HepG2 (cell line): Measurements from ENCODE around the gene TM2D1. TPM values are rescaled to one million over a fixed set of nuclear protein-coding genes. Genes with fewer than 3 reads are reported as not detected.
"Not testable (repeated sequence)": the region's sequence is repeated elsewhere in the genome, so short reads cannot be mapped to it uniquely, and the experiment has no call there.

ENCODE experiments used
- ATAC-seq: fragments of 200-7000 bp; cut with Tn5 transposase; 3 replicates; pipeline ENCODE4 v1.9.1; 2020; ENCODE audit warnings: mild to moderate bottlenecking, moderate library complexity
- BruUV-seq: library from RNA; stranded (reverse); fragments of 400-500 nt; replicated peaks from 2 replicates; lab custom pipeline; 2021; lab: Mats Ljungman, UMichigan
- CTCF ChIA-PET: fragments of 300-600 bp; formaldehyde crosslinking; extraction: SDS; loops from one replicate; lab custom pipeline; 2021; ENCODE audit warnings: low total read pairs, inconsistent platforms, low intra/inter-chr PET ratio; lab: Yijun Ruan, JAX
- POLR2A ChIA-PET: fragments of 350-600 bp; sonication (Branson Sonifier 250); formaldehyde crosslinking; loops from one replicate; lab custom pipeline; 2020; ENCODE audit warnings: antibody characterized with exemption, inconsistent platforms; lab: Yijun Ruan, JAX
- DNase-seq: peaks from one replicate; pipeline ENCODE4 v3.0.0-alpha.2; 2015; ENCODE audit warnings: low spot score
- FAIRE-seq: peaks from 3 replicates; lab custom pipeline; 2011; peaks lifted over from hg19 to GRCh38; lab: Jason Lieb, UNC
- H2AFZ ChIP-seq: one replicate; pipeline ENCODE4 v1.6.1; 2011; ENCODE audit warnings: low read length, inconsistent platforms
- H3K27ac ChIP-seq: fragments of 300-600 bp; 3 replicates; pipeline ENCODE4 v1.8.0; 2011; ENCODE audit warnings: mixed run types, mild to moderate bottlenecking, mixed read lengths, low read length, inconsistent platforms; ENCODE audit not compliant: insufficient read depth; ENCODE audit errors: extremely low read length
- H3K27me3 ChIP-seq, 2 experiments: fragments of 200-600 bp in 1 of 2; 2 replicates in 1 of 2; 3 replicates in 1 of 2; pipeline versions ENCODE4 v1.6.0 to v1.8.0; 2011; ENCODE audit warnings: low read length in 2 of 2, mild to moderate bottlenecking in 2 of 2, moderate library complexity in 2 of 2, inconsistent platforms in 1 of 2; ENCODE audit not compliant: insufficient read depth in 2 of 2, control insufficient read depth in 1 of 2
- H3K36me3 ChIP-seq, 2 experiments: fragments of 200-600 bp in 1 of 2; replicated peaks in 1 of 2; 2 replicates in 1 of 2; 3 replicates in 1 of 2; pipeline versions ENCODE4 v1.5.1 to v1.8.0; 2011; ENCODE audit warnings: low read length in 2 of 2, inconsistent platforms in 1 of 2; ENCODE audit not compliant: insufficient read depth in 2 of 2, control insufficient read depth in 1 of 2
- H3K4me1 ChIP-seq: 2 replicates; pipeline ENCODE4 v1.5.1; 2012; ENCODE audit warnings: low read length, inconsistent platforms; ENCODE audit not compliant: insufficient read depth
- H3K4me2 ChIP-seq: 2 replicates; pipeline ENCODE4 v1.6.0; 2011; ENCODE audit warnings: low read depth, low read length, inconsistent platforms
- H3K4me3 ChIP-seq, 3 experiments: fragments of 200-600 bp in 1 of 3; sonication (generic), shearing (Covaris generic) in 1 of 3; replicated peaks in 1 of 3; 2 replicates each; pipeline ENCODE4 v1.5.1; 2011 to 2016; ENCODE audit warnings: low read length in 3 of 3, inconsistent platforms in 2 of 3, low read depth in 2 of 3, mild to moderate bottlenecking in 2 of 3, control low read depth in 1 of 3, mixed read lengths in 1 of 3; ENCODE audit not compliant: insufficient read depth in 1 of 3
- H3K79me2 ChIP-seq: one replicate; pipeline ENCODE4 v1.6.1; 2011; ENCODE audit warnings: low read length, inconsistent platforms; ENCODE audit not compliant: insufficient read depth
- H3K9ac ChIP-seq: 2 replicates; pipeline ENCODE4 v1.6.0; 2011; ENCODE audit warnings: mild to moderate bottlenecking, low read depth, low read length, inconsistent platforms; ENCODE audit not compliant: insufficient read depth
- H3K9me3 ChIP-seq: 2 replicates; pipeline ENCODE4 v1.5.1; 2012; ENCODE audit warnings: mild to moderate bottlenecking, low read length
- H4K20me1 ChIP-seq: 2 replicates; pipeline ENCODE4 v1.6.0; 2011; ENCODE audit warnings: inconsistent platforms, mild to moderate bottlenecking, low read length, moderate library complexity; ENCODE audit not compliant: insufficient read depth
- ARNT2 ChIP-seq: sonication (generic); formaldehyde crosslinking; IDR thresholded peaks from 2 replicates; pipeline ENCODE4 v1.8.0; 2022; ENCODE audit warnings: mild to moderate bottlenecking, low read depth, missing genetic modification reagents, moderate library complexity
- CEBPB ChIP-seq: IDR thresholded peaks from 2 replicates; pipeline ENCODE4 v1.6.1; 2011; ENCODE audit warnings: low read depth, low read length, improper control_type of control experiment, borderline replicate concordance
- HNRNPUL1 ChIP-seq: fragments of 200-400 bp; formaldehyde crosslinking; IDR thresholded peaks from 2 replicates; pipeline ENCODE4 v1.6.1; 2017; ENCODE audit warnings: low read depth, mild to moderate bottlenecking, low read length, moderate library complexity
- KAT2B ChIP-seq: fragments of 150-350 bp; IDR thresholded peaks from 2 replicates; pipeline ENCODE4 v1.6.1; 2014; ENCODE audit warnings: low read depth, low read length, borderline replicate concordance
- SAP130 ChIP-seq: IDR thresholded peaks from 2 replicates; pipeline ENCODE4 v1.6.1; 2016; ENCODE audit warnings: low read depth
- ZNF44 ChIP-seq: sonication (generic); formaldehyde crosslinking; IDR thresholded peaks from 2 replicates; pipeline ENCODE4 v1.5.1; 2020; ENCODE audit warnings: mild to moderate bottlenecking, missing genetic modification reagents
- ZNF550 ChIP-seq: sonication (generic); formaldehyde crosslinking; IDR thresholded peaks from 2 replicates; pipeline ENCODE4 v1.4.0; 2020; ENCODE audit warnings: mild to moderate bottlenecking, missing genetic modification reagents, borderline replicate concordance
- WGBS: methylation state at CpG from one replicate; pipeline ENCODE4 v1.1.6; 2017; ENCODE audit warnings: low lambda C conversion rate; 5-methylcytosine and 5-hydroxymethylcytosine counted together
- in situ Hi-C: cut with HindIII; loops from 2 replicates; pipeline ENCODE4 v1.10.0; 2017; ENCODE audit warnings: low pct_unique_long_range_greater_than_20kb; ENCODE audit not compliant: extremely low pct_ligation_motif_present
- intact Hi-C: fragments of 100-400 bp; cut with micrococcal nuclease; formaldehyde crosslinking; loops from one replicate; pipeline ENCODE4 v1.10.0; 2022; ENCODE audit not compliant: unreplicated experiment
- polyA plus RNA-seq, 8 experiments: library from polyadenylated mRNA; depleted of rRNA in 3 of 8; stranded (reverse) in 7 of 8; unstranded in 1 of 8; fragments of >200 nt; fragmentation: Illumina TruSeq in 4 of 8; extraction: Trizol in 4 of 8; gene quantifications; 2 replicates each; pipeline versions ENCODE4 v1.2.1 to v1.2.3, GENCODE V29; 2011 to 2016; ENCODE audit warnings: low read depth in 4 of 8, missing spikeins in 1 of 8, mixed read lengths in 1 of 8; ENCODE audit not compliant: insufficient read depth in 1 of 8
- total RNA-seq, 5 experiments: library from RNA; depleted of rRNA; stranded (reverse); fragments of >200 nt; fragmentation: Illumina TruSeq; extraction: Trizol; gene quantifications; 2 replicates each; pipeline ENCODE4 v1.2.3, GENCODE V29; 2016; ENCODE audit warnings: low read depth in 1 of 5

The TM2D1 gene
- total and polyA plus RNA-seq, 2 of the 13 experiments (the other 11 are each of a cell fraction or from before 2014, with no cell fraction given) = 26.6 to 49.0 TPM

GRCh38 chr1:61680500-61680899 is 44.4 kb downstream of the TM2D1 start:
- DNase-seq (no peak), FAIRE-seq (no peak), ATAC-seq (no peak)
- Histone ChIP-seq H3K9me3 (no peaks in the 10 kb centered on the region), H3K27ac (no peak overlapping the region), H3K79me2 (no peaks in the 10 kb centered on the region), H4K20me1 (no peaks in the 10 kb centered on the region), H3K4me1 (no peaks in the 10 kb centered on the region), H3K36me3 (peaks cover 6 to 18% of the 10 kb centered on the region in 2 experiments; a peak in 4 of 5 replicates), H3K27me3 (no peaks in the 10 kb centered on the region), H3K9ac (no peak overlapping the region), H2AFZ (no peak overlapping the region), H3K4me2 (no peak overlapping the region), H3K4me3 (no peak overlapping the region)
- TF ChIP-seq ZNF44 (CRISPR knock-in tag) (no peak), ZNF550 (CRISPR knock-in tag) (no peak), ARNT2 (CRISPR knock-in tag) (no peak), SAP130 (CRISPR knock-in tag) (no peak), KAT2B (no peak), CEBPB (no peak), HNRNPUL1 (no peak)
- WGBS = 94% methylated on average over 2 of the region's 2 CpGs
- BruUV-seq = no TSS peak
- in situ Hi-C loops (no loop called here), intact Hi-C loops (no loop called here)
- ChIA-PET CTCF (no interaction called here), POLR2A (no interaction called here)

- H3K4me1 ChIP-seq, intact Hi-C loops, H2AFZ ChIP-seq, H3K9me3 ChIP-seq, H3K4me2 ChIP-seq, FAIRE-seq, H4K20me1 ChIP-seq, CTCF ChIA-PET, H3K27me3 ChIP-seq, in situ Hi-C loops, H3K4me3 ChIP-seq, POLR2A ChIA-PET, H3K27ac ChIP-seq, H3K9ac ChIP-seq, H3K36me3 ChIP-seq, DNase-seq, BruUV-seq, H3K79me2 ChIP-seq: not testable (repeated sequence)
- peak; percentile 37; the same call in 1 of the 3 replicates for ATAC-seq
- WGBS = 98% methylated on average over 2 of the region's 2 CpGs
Observed at GRCh38 chr1:61676881-61677280, 48.1 kb downstream of the TM2D1 start.
